K562 (cell line): Measurements from ENCODE around the gene ATP6V0A1. TPM values are rescaled to one million over a fixed set of nuclear protein-coding genes. Genes with fewer than 3 reads are reported as not detected.

Experiments
- CEBPB ChIP-seq: fragments of 450-650 bp; IDR thresholded peaks from 2 replicates; pipeline ENCODE4 v1.6.1; 2016; ENCODE audit warnings: missing genetic modification characterization, missing compliant biosample characterization
- EP400 ChIP-seq: fragments of 450-650 bp; IDR thresholded peaks from 2 replicates; pipeline ENCODE4 v1.6.1; 2017; ENCODE audit warnings: antibody characterized with exemption, mild to moderate bottlenecking, moderate library complexity
- GATAD2B ChIP-seq: fragments of 450-650 bp; IDR thresholded peaks from 2 replicates; pipeline ENCODE4 v1.6.1; 2017; ENCODE audit warnings: mild to moderate bottlenecking, borderline replicate concordance
- HDAC3 ChIP-seq: fragments of 450-650 bp; IDR thresholded peaks from 2 replicates; pipeline ENCODE4 v1.6.1; 2018; ENCODE audit warnings: borderline replicate concordance, mild to moderate bottlenecking, moderate library complexity; ENCODE audit not compliant: partially characterized antibody
- KAT8 ChIP-seq: fragments of 450-650 bp; IDR thresholded peaks from 2 replicates; pipeline ENCODE4 v1.6.1; 2016; ENCODE audit warnings: low read depth, mild to moderate bottlenecking
- KLF1 ChIP-seq: fragments of 450-650 bp; IDR thresholded peaks from 2 replicates; pipeline ENCODE4 v1.6.1; 2016; ENCODE audit warnings: missing genetic modification characterization, missing compliant biosample characterization
- ZFP36 ChIP-seq: fragments of 150-350 bp; IDR thresholded peaks from 2 replicates; pipeline ENCODE4 v1.6.1; 2018; ENCODE audit warnings: low read length, low read depth; ENCODE audit not compliant: partially characterized antibody
- ZKSCAN1 ChIP-seq: fragments of 150-350 bp; IDR thresholded peaks from 2 replicates; pipeline ENCODE4 v1.6.1; 2016; ENCODE audit warnings: low read depth, low read length
- ZNF316 ChIP-seq: fragments of 450-650 bp; IDR thresholded peaks from 2 replicates; pipeline ENCODE4 v1.6.1; 2016
- polyA plus RNA-seq, 8 experiments: library from polyadenylated mRNA; depleted of rRNA in 4 of 8; stranded (reverse) in 5 of 8; unstranded in 3 of 8; fragments of >200 nt; fragmentation: Nextera tagmentation in 2 of 8; fragmentation: Illumina TruSeq in 1 of 8; extraction: Ambion mirVana in 2 of 8; extraction: Trizol in 1 of 8; gene quantifications; 2 replicates each; pipeline versions ENCODE4 v1.2.1 to v1.2.3, GENCODE V29; 2011 to 2014; ENCODE audit warnings: inconsistent platforms in 1 of 8, missing spikeins in 1 of 8
- total RNA-seq, 7 experiments: library from RNA; depleted of rRNA in 6 of 7; stranded (reverse); fragments of >200 nt in 6 of 7; fragmentation: Illumina TruSeq in 2 of 7; extraction: Trizol in 2 of 7; gene quantifications; 2 replicates each; pipeline versions ENCODE4 v1.2.1 to v1.2.3, GENCODE V29; 2011 to 2021; ENCODE audit warnings: low replicate concordance in 1 of 7
- TF ChIP-seq, protein P1 (sequence below): fragments of 450-650 bp; formaldehyde crosslinking; IDR thresholded peaks from 2 replicates; pipeline ENCODE4 v1.4.0; 2020; ENCODE audit warnings: mild to moderate bottlenecking
- TF ChIP-seq, protein P2 (sequence below), 2 experiments: IDR thresholded peaks; 2 replicates each; pipeline ENCODE4 v1.6.1; 2011; ENCODE audit warnings: borderline replicate concordance in 1 of 2, control low read depth in 1 of 2, low read depth in 1 of 2, low read length in 1 of 2, mild to moderate bottlenecking in 1 of 2, mixed read lengths in 1 of 2, moderate library complexity in 1 of 2; ENCODE audit not compliant: insufficient read depth in 1 of 2, insufficient read length in 1 of 2, poor library complexity in 1 of 2, severe bottlenecking in 1 of 2; ENCODE audit errors: extremely low read depth in 1 of 2
- TF ChIP-seq, protein P3 (sequence below), 2 experiments: fragments of 200-800 bp in 1 of 2; sonication (Bioruptor generic) in 1 of 2; sonication (generic) in 1 of 2; formaldehyde crosslinking in 1 of 2; IDR thresholded peaks in 1 of 2; conservative IDR thresholded peaks in 1 of 2; 2 replicates each; pipeline versions ENCODE4 v1.5.0 to v1.6.1; 2016 to 2020; ENCODE audit warnings: missing compliant biosample characterization in 1 of 2, missing genetic modification characterization in 1 of 2, missing genetic modification reagents in 1 of 2
- TF ChIP-seq, protein P4 (sequence below): fragments of 250-450 bp; sonication (Bioruptor Pico); IDR thresholded peaks from 2 replicates; pipeline ENCODE4 v1.8.0; 2021; ENCODE audit warnings: moderate library complexity, mild to moderate bottlenecking, inconsistent platforms
- TF ChIP-seq, protein P5 (sequence below): fragments of 250-450 bp; sonication (Bioruptor Pico); IDR thresholded peaks from 2 replicates; pipeline ENCODE4 v1.4.0; 2020
- TF ChIP-seq, protein P6 (sequence below): fragments of 450-650 bp; IDR thresholded peaks from 2 replicates; pipeline ENCODE4 v1.6.1; 2016; ENCODE audit warnings: antibody characterized with exemption

ATP6V0A1 gene
- total and polyA plus RNA-seq, 9 of the 15 experiments (the other 6 are each of a cell fraction or from before 2014, with no cell fraction given): 11.8 to 158 (median 75.5) TPM

DNA sequence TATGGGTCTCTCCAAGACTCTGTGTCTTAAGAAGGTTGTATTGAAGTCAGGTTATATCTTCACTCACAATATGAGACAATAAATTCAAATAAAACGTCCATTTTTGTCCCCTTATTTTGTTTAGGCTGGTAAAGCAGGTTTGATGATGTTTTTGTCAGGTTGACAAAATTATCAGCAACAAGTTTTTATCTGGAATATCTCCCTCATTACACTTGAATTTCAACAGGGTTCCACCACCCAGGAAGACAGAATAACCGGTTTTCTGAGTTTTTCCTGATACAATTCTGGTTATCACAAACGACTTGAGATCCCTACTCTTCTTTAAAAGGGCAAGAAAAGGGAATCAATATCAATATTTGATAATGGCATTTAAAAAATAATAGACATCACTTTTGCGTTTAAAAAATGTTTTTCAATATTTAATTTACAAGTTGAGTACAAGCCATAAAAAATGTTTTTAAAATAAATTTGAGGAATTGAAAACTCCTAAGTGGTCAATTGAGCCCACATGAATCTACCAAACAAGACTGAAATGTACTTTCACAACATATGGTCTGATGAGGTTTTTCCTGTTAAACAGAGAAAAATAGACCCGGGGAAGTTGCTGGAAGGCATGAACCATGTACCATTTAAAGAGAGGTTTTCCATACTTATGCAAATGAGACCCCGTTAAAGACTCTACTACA lies 1.4 kb upstream of the ATP6V0A1 start (continued):
- TF ChIP-seq, protein P1, sequence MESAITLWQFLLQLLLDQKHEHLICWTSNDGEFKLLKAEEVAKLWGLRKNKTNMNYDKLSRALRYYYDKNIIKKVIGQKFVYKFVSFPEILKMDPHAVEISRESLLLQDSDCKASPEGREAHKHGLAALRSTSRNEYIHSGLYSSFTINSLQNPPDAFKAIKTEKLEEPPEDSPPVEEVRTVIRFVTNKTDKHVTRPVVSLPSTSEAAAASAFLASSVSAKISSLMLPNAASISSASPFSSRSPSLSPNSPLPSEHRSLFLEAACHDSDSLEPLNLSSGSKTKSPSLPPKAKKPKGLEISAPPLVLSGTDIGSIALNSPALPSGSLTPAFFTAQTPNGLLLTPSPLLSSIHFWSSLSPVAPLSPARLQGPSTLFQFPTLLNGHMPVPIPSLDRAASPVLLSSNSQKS (CRISPR knock-in tag): no peak
- TF ChIP-seq GATAD2B (no peak), KLF1 (tag) (no peak), ZFP36 (no peak), ZKSCAN1 (no peak), HDAC3 (no peak), ZNF316 (peak; percentile 84), CEBPB (tag) (peak; percentile 30; the same call in 1 of the 2 replicates), KAT8 (no peak), EP400 (peak; percentile 20; the same call in 1 of the 2 replicates)
- TF ChIP-seq, protein P2, sequence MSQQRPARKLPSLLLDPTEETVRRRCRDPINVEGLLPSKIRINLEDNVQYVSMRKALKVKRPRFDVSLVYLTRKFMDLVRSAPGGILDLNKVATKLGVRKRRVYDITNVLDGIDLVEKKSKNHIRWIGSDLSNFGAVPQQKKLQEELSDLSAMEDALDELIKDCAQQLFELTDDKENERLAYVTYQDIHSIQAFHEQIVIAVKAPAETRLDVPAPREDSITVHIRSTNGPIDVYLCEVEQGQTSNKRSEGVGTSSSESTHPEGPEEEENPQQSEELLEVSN (IDR thresholded peaks at IDR 0.05; ENCODE audit: borderline replicate concordance in 1 of 2, extremely low read depth in 1 of 2, insufficient read depth in 1 of 2, insufficient read length in 1 of 2, low read depth in 1 of 2, low read length in 1 of 2, poor library complexity in 1 of 2, severe bottlenecking in 1 of 2): no peak
- TF ChIP-seq, protein P3, sequence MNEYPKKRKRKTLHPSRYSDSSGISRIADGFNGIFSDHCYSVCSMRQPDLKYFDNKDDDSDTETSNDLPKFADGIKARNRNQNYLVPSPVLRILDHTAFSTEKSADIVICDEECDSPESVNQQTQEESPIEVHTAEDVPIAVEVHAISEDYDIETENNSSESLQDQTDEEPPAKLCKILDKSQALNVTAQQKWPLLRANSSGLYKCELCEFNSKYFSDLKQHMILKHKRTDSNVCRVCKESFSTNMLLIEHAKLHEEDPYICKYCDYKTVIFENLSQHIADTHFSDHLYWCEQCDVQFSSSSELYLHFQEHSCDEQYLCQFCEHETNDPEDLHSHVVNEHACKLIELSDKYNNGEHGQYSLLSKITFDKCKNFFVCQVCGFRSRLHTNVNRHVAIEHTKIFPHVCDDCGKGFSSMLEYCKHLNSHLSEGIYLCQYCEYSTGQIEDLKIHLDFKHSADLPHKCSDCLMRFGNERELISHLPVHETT (CRISPR knock-in tag; conservative IDR thresholded peaks at IDR 0.05 in 1 of 2, IDR thresholded peaks at IDR 0.05 in 1 of 2): no peak
- TF ChIP-seq, protein P4, sequence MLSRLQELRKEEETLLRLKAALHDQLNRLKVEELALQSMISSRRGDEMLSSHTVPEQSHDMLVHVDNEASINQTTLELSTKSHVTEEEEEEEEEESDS: no peak
- TF ChIP-seq, protein P5, sequence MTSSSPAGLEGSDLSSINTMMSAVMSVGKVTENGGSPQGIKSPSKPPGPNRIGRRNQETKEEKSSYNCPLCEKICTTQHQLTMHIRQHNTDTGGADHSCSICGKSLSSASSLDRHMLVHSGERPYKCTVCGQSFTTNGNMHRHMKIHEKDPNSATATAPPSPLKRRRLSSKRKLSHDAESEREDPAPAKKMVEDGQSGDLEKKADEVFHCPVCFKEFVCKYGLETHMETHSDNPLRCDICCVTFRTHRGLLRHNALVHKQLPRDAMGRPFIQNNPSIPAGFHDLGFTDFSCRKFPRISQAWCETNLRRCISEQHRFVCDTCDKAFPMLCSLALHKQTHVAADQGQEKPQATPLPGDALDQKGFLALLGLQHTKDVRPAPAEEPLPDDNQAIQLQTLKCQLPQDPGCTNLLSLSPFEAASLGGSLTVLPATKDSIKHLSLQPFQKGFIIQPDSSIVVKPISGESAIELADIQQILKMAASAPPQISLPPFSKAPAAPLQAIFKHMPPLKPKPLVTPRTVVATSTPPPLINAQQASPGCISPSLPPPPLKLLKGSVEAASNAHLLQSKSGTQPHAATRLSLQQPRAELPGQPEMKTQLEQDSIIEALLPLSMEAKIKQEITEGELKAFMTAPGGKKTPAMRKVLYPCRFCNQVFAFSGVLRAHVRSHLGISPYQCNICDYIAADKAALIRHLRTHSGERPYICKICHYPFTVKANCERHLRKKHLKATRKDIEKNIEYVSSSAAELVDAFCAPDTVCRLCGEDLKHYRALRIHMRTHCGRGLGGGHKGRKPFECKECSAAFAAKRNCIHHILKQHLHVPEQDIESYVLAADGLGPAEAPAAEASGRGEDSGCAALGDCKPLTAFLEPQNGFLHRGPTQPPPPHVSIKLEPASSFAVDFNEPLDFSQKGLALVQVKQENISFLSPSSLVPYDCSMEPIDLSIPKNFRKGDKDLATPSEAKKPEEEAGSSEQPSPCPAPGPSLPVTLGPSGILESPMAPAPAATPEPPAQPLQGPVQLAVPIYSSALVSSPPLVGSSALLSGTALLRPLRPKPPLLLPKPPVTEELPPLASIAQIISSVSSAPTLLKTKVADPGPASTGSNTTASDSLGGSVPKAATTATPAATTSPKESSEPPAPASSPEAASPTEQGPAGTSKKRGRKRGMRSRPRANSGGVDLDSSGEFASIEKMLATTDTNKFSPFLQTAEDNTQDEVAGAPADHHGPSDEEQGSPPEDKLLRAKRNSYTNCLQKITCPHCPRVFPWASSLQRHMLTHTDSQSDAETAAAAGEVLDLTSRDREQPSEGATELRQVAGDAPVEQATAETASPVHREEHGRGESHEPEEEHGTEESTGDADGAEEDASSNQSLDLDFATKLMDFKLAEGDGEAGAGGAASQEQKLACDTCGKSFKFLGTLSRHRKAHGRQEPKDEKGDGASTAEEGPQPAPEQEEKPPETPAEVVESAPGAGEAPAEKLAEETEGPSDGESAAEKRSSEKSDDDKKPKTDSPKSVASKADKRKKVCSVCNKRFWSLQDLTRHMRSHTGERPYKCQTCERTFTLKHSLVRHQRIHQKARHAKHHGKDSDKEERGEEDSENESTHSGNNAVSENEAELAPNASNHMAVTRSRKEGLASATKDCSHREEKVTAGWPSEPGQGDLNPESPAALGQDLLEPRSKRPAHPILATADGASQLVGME (CRISPR knock-in tag): no peak
- TF ChIP-seq, protein P6, sequence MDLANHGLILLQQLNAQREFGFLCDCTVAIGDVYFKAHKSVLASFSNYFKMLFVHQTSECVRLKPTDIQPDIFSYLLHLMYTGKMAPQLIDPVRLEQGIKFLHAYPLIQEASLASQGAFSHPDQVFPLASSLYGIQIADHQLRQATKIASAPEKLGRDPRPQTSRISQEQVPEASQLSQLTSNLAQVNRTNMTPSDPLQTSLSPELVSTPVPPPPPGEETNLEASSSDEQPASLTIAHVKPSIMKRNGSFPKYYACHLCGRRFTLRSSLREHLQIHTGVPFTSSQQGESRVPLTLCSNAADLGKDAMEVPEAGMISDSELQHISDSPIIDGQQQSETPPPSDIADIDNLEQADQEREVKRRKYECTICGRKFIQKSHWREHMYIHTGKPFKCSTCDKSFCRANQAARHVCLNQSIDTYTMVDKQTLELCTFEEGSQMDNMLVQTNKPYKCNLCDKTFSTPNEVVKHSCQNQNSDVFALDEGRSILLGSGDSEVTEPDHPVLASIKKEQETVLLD: no peak
